Measurements from ENCODE around the gene NLK.

GRCh38 chr17:28130472-28130871 is 88.0 kb downstream of the NLK start:
- no peak for TF ChIP-seq EZH2 (IDR thresholded peaks at IDR 0.05; ENCODE audit: borderline replicate concordance, low read depth, low read length, severe bottlenecking)
- TF ChIP-seq CTCF (IDR thresholded peaks at IDR 0.05; ENCODE audit: extremely low read depth in 1 of 2, insufficient read depth in 1 of 2, low read depth in 1 of 2, low read length in 2 of 2): no peak

All from endothelial cell of umbilical vein (primary cell).